Psoas muscle (tissue), 8 donors: Measurements from ENCODE around the gene BCORL1. TPM values are rescaled to one million over a fixed set of nuclear protein-coding genes. Genes with fewer than 3 reads are reported as not detected.
A peak's percentile ranks its signal among the peaks of the same experiment; 100 is the strongest.

Source experiments
- ATAC-seq, 4 donors: fragments of 200-7000 bp; cut with Tn5 transposase; one replicate each; pipeline ENCODE4 v1.9.1; 2020; ENCODE audit warnings: moderate library complexity in 3 of 4, mild to moderate bottlenecking in 2 of 4
- DNase-seq, 2 donors: peaks; one replicate each; pipeline ENCODE4 v3.0.0-alpha.2; 2020
- H3K27ac ChIP-seq: fragments of 200-600 bp; one replicate; pipeline ENCODE4 v1.8.0; 2022
- H3K27me3 ChIP-seq, 3 donors: fragments of 200-600 bp in 1 of 3; one replicate each; pipeline versions ENCODE4 v1.6.1 to v1.8.0; 2013 to 2022; ENCODE audit warnings: low read length in 2 of 3, mild to moderate bottlenecking in 2 of 3, moderate library complexity in 1 of 3; ENCODE audit not compliant: insufficient read depth in 3 of 3
- H3K36me3 ChIP-seq, 2 donors: fragments of 200-600 bp in 1 of 2; one replicate each; pipeline versions ENCODE4 v1.6.1 to v1.8.0; 2013 to 2022; ENCODE audit warnings: low read depth in 1 of 2, mild to moderate bottlenecking in 1 of 2, moderate library complexity in 1 of 2; ENCODE audit not compliant: insufficient read depth in 1 of 2
- H3K4me1 ChIP-seq: fragments of 200-600 bp; one replicate; pipeline ENCODE4 v1.8.0; 2022
- H3K4me3 ChIP-seq: fragments of 200-600 bp; one replicate; pipeline ENCODE4 v1.8.0; 2022; ENCODE audit warnings: mild to moderate bottlenecking
- H3K9me3 ChIP-seq: fragments of 200-600 bp; one replicate; pipeline ENCODE4 v1.8.0; 2022
- CTCF ChIP-seq: fragments of 200-600 bp; IDR thresholded peaks from one replicate; pipeline ENCODE4 v1.8.0; 2022; ENCODE audit warnings: antibody characterized with exemption
- WGBS, 3 donors: extraction: QIAGEN DNeasy Blood & Tissue Kit; methylation state at CpG; one replicate each; pipeline versions ENCODE4 v1.1.6 to v1.1.7; 2013; 5-methylcytosine and 5-hydroxymethylcytosine counted together
- intact Hi-C, 2 donors: fragments of 100-400 bp; cut with DNase I; formaldehyde crosslinking; loops; one replicate each; pipeline versions ENCODE4 v1.11.0 to v1.14.2; 2022
- polyA plus RNA-seq, 3 donors: library from polyadenylated mRNA; stranded (reverse); fragments of 200-250 nt; gene quantifications; one replicate each; pipeline ENCODE4 v1.2.3, GENCODE V29; 2013
- total RNA-seq, 4 donors: library from RNA; stranded (reverse); fragmentation: NEBNext Ultra II Directional in 2 of 4; extraction: Animal tissue kit (Norgen Biotek cat#: 25700) in 2 of 4; gene quantifications; one replicate each; pipeline versions ENCODE4 v1.2.1 to v1.2.4, GENCODE V29; 2021 to 2023
- donor health status: healthy with polysubstance abuse.
- donor health status: DM: no; HTN: no; CAD: no; lungs with moderate emphysema.
- donor health status: Bipolar disorder and iron deficiency.
- donor health status: healthy.
- donor health status: DM: yes; HTN: yes; CAD: no.
- donor health status: DM: no; HTN: no; CAD: no.
- donor health status: DM: no; HTN: no; CAD: no.
- donor health status: DM: yes; HTN: yes; CAD: no.

Gene BCORL1
- total and polyA plus RNA-seq, 7 donors: 0.96 to 6.2 (median 4.5) TPM

GRCh38 chrX:129934461-129934860 is 48.0 kb upstream of the BCORL1 start:
- H3K9me3 ChIP-seq: no peaks in the 10 kb centered on the region
- no peak overlapping the region for H3K27ac ChIP-seq
- peaks cover 0 to 3% (median 0%) of the 10 kb centered on the region in 3 donors for H3K27me3 ChIP-seq
- ATAC-seq (no peak), DNase-seq (no peak)
- TF ChIP-seq CTCF: no peak
- H3K4me3 ChIP-seq: no peak overlapping the region
- H3K36me3 ChIP-seq: peaks cover 0 to 6% of the 10 kb centered on the region in 2 donors
- 46 to 53% (median 52%) methylated on average over 10 of the region's 10 CpGs for WGBS, 3 donors
- intact Hi-C loops: no loop called here
- H3K4me1 ChIP-seq: no peaks in the 10 kb centered on the region

- 66 to 92% (median 89%) methylated on average over 5 of the region's 5 CpGs for WGBS, 3 donors
- Histone ChIP-seq H3K27me3 (peaks cover 0 to 3% (median 0%) of the 10 kb centered on the region in 3 donors), H3K36me3 (peaks cover 0 to under 1% of the 10 kb centered on the region in 2 donors), H3K4me1 (no peaks in the 10 kb centered on the region), H3K9me3 (no peaks in the 10 kb centered on the region), H3K4me3 (no peak overlapping the region), H3K27ac (no peak overlapping the region)
- intact Hi-C loops: no loop called here
- no peak for DNase-seq
- TF ChIP-seq CTCF: no peak
- no peak for ATAC-seq
Observed at GRCh38 chrX:129934952-129935351, 47.5 kb upstream of the BCORL1 start.

GRCh38 chrX:129938081-129938480 is 44.4 kb upstream of the BCORL1 start:
- WGBS, 3 donors: 49 to 61% (median 60%) methylated on average over 3 to 4 of the region's 4 CpGs
- ATAC-seq: no peak
- intact Hi-C loops: no loop called here

GRCh38 chrX:129939986-129940385 is 42.4 kb upstream of the BCORL1 start:
- ATAC-seq (no peak), DNase-seq (peak; percentile 25 to 60)
- no peak overlapping the region for H3K27ac ChIP-seq
- intact Hi-C loops: no loop called here
- TF ChIP-seq CTCF: no peak
- no peaks in the 10 kb centered on the region for H3K36me3 ChIP-seq
- H3K27me3 ChIP-seq: peaks cover 0 to 3% (median 0%) of the 10 kb centered on the region in 3 donors
- no peak overlapping the region for H3K4me3 ChIP-seq
- 46 to 51% (median 47%) methylated on average over 8 of the region's 8 CpGs for WGBS, 3 donors
- H3K9me3 ChIP-seq: no peaks in the 10 kb centered on the region
- no peaks in the 10 kb centered on the region for H3K4me1 ChIP-seq

More at GRCh38 chrX:129938081-129938480, 44.4 kb upstream of the BCORL1 start:
- DNase-seq: no peak
- Histone ChIP-seq H3K9me3 (no peaks in the 10 kb centered on the region), H3K4me3 (no peak overlapping the region), H3K4me1 (no peaks in the 10 kb centered on the region), H3K27me3 (peaks cover 0 to 3% (median 0%) of the 10 kb centered on the region in 3 donors), H3K36me3 (no peaks in the 10 kb centered on the region), H3K27ac (no peak overlapping the region)
- no peak for TF ChIP-seq CTCF

GRCh38 chrX:129940721-129941120 is 41.7 kb upstream of the BCORL1 start:
- no peaks in the 10 kb centered on the region for H3K9me3 ChIP-seq
- no peak overlapping the region for H3K27ac ChIP-seq
- H3K27me3 ChIP-seq: peaks cover 0 to 3% (median 0%) of the 10 kb centered on the region in 3 donors
- WGBS, 3 donors: 79 to 91% (median 90%) methylated on average over 2 of the region's 2 CpGs
- no peak overlapping the region for H3K4me3 ChIP-seq
- TF ChIP-seq CTCF: no peak
- H3K4me1 ChIP-seq: no peaks in the 10 kb centered on the region
- DNase-seq (no peak), ATAC-seq (no peak)
- no peaks in the 10 kb centered on the region for H3K36me3 ChIP-seq
- intact Hi-C loops: no loop called here
